ENCODE results near the gene SFXN5.
A peak's percentile ranks its signal among the peaks of the same experiment; 100 is the strongest.

SFXN5 gene

GRCh38 chr2:72934683-72935610 is 136.6 kb downstream of the SFXN5 start:
- CTCF ChIA-PET, result interaction anchor here (0.6 to 4.1 kb wide), 4 partner anchors 20 to 730 kb away, joined by 3 to 19 read pairs (median 6); partner anchors contain the start of gene SPR
- peak; percentile 53 for DNase-seq (ENCODE audit: extremely low spot score)
- TF ChIP-seq L3MBTL2 (conservative IDR thresholded peaks at IDR 0.05) (no peak), ELF4 (IDR thresholded peaks at IDR 0.05) (no peak), CTBP1 (IDR thresholded peaks at IDR 0.05; ENCODE audit: borderline replicate concordance) (no peak), SUZ12 (IDR thresholded peaks at IDR 0.05) (no peak), ARNT (IDR thresholded peaks at IDR 0.05) (no peak), FOXA1 (IDR thresholded peaks at IDR 0.05) (no peak), TARDBP (IDR thresholded peaks at IDR 0.05) (no peak), FOXM1 (IDR thresholded peaks at IDR 0.05; ENCODE audit: borderline replicate concordance) (no peak), ZNF384 (IDR thresholded peaks at IDR 0.05) (no peak)
- TF ChIP-seq, protein P1, sequence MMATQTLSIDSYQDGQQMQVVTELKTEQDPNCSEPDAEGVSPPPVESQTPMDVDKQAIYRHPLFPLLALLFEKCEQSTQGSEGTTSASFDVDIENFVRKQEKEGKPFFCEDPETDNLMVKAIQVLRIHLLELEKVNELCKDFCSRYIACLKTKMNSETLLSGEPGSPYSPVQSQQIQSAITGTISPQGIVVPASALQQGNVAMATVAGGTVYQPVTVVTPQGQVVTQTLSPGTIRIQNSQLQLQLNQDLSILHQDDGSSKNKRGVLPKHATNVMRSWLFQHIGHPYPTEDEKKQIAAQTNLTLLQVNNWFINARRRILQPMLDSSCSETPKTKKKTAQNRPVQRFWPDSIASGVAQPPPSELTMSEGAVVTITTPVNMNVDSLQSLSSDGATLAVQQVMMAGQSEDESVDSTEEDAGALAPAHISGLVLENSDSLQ (IDR thresholded peaks at IDR 0.05), result no peak
- POLR2A ChIA-PET, result interaction anchor here (1.1 to 1.5 kb wide), 2 partner anchors 43 to 47 kb away, joined by 3 read pairs; no protein-coding TSS in a partner anchor

- ChIA-PET POLR2A (interaction anchor here (1.1 kb wide), 1 partner anchor 41 kb away, joined by 3 read pairs; no protein-coding TSS in a partner anchor), CTCF (interaction anchor here (2.1 to 4.1 kb wide), 2 partner anchors 41 to 46 kb away, joined by 8 to 19 read pairs; partner anchors contain the start of gene SPR)
- DNase-seq (ENCODE audit: extremely low spot score), result no peak
- TF ChIP-seq TARDBP (IDR thresholded peaks at IDR 0.05) (no peak), SP1 (IDR thresholded peaks at IDR 0.05) (no peak), ARNT (IDR thresholded peaks at IDR 0.05) (no peak), BHLHE40 (IDR thresholded peaks at IDR 0.05; ENCODE audit: borderline replicate concordance) (no peak), FOXA1 (IDR thresholded peaks at IDR 0.05) (no peak), LEF1 (IDR thresholded peaks at IDR 0.05; ENCODE audit: borderline replicate concordance) (no peak), CTBP1 (IDR thresholded peaks at IDR 0.05; ENCODE audit: borderline replicate concordance) (no peak), ZNF384 (IDR thresholded peaks at IDR 0.05) (no peak), L3MBTL2 (conservative IDR thresholded peaks at IDR 0.05) (no peak), FOXK2 (IDR thresholded peaks at IDR 0.05) (no peak), FOXM1 (IDR thresholded peaks at IDR 0.05; ENCODE audit: borderline replicate concordance) (no peak), NFRKB (IDR thresholded peaks at IDR 0.05) (no peak), SUZ12 (IDR thresholded peaks at IDR 0.05) (no peak), HDGF (IDR thresholded peaks at IDR 0.05; ENCODE audit: borderline replicate concordance) (no peak), ELF4 (IDR thresholded peaks at IDR 0.05) (no peak)
- TF ChIP-seq, protein P1 (IDR thresholded peaks at IDR 0.05), result no peak
Measured at GRCh38 chr2:72933646-72934151, 137.8 kb downstream of the SFXN5 start.

DNA sequence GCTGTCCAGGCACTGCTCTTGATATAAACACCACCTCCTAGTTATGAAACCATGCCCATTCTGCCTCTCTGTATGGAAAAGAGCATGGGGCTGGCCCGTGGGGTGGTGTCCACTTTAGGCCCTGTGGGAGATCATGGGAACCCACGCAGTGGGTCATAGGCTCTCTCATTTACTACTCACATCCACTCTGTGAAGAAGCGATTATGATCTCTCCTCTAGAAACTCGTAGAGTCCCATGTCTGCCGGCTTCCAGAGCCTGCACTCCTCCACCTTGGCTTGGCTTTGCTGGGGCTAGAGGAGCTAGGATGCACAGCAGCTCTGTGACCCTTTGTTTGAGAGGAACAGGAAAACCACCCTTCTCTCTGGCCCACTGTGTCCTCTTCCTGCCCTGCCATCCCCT is 138.3 kb downstream of the SFXN5 start:
- TF ChIP-seq FOXM1 (IDR thresholded peaks at IDR 0.05; ENCODE audit: borderline replicate concordance) (no peak), HDGF (IDR thresholded peaks at IDR 0.05; ENCODE audit: borderline replicate concordance) (no peak), ARNT (IDR thresholded peaks at IDR 0.05) (no peak), ELF4 (IDR thresholded peaks at IDR 0.05) (no peak), LEF1 (IDR thresholded peaks at IDR 0.05; ENCODE audit: borderline replicate concordance) (no peak), NFRKB (IDR thresholded peaks at IDR 0.05) (no peak), SP1 (IDR thresholded peaks at IDR 0.05) (no peak), TARDBP (IDR thresholded peaks at IDR 0.05) (no peak), L3MBTL2 (conservative IDR thresholded peaks at IDR 0.05) (no peak), FOXK2 (IDR thresholded peaks at IDR 0.05) (no peak), BHLHE40 (IDR thresholded peaks at IDR 0.05; ENCODE audit: borderline replicate concordance) (no peak), FOXA1 (IDR thresholded peaks at IDR 0.05) (no peak), CTBP1 (IDR thresholded peaks at IDR 0.05; ENCODE audit: borderline replicate concordance) (no peak), SUZ12 (IDR thresholded peaks at IDR 0.05) (no peak), ZNF384 (IDR thresholded peaks at IDR 0.05) (no peak)
- TF ChIP-seq, protein P1 (IDR thresholded peaks at IDR 0.05), result no peak
- no peak for DNase-seq (ENCODE audit: extremely low spot score)
- CTCF ChIA-PET, result interaction anchor here (4.1 kb wide), 1 partner anchor 40 kb away, joined by 19 read pairs; no protein-coding TSS in a partner anchor
- POLR2A ChIA-PET, result no interaction called here

- ChIA-PET POLR2A (no interaction called here), CTCF (interaction anchor here (4.1 kb wide), 1 partner anchor 40 kb away, joined by 19 read pairs; no protein-coding TSS in a partner anchor)
- TF ChIP-seq FOXM1 (IDR thresholded peaks at IDR 0.05; ENCODE audit: borderline replicate concordance) (no peak), CTBP1 (IDR thresholded peaks at IDR 0.05; ENCODE audit: borderline replicate concordance) (no peak), FOXA1 (IDR thresholded peaks at IDR 0.05) (no peak), L3MBTL2 (conservative IDR thresholded peaks at IDR 0.05) (no peak), LEF1 (IDR thresholded peaks at IDR 0.05; ENCODE audit: borderline replicate concordance) (no peak), TARDBP (IDR thresholded peaks at IDR 0.05) (no peak), SUZ12 (IDR thresholded peaks at IDR 0.05) (no peak), NFRKB (IDR thresholded peaks at IDR 0.05) (no peak), ZNF384 (IDR thresholded peaks at IDR 0.05) (no peak), ARNT (IDR thresholded peaks at IDR 0.05) (no peak), ELF4 (IDR thresholded peaks at IDR 0.05) (no peak)
- TF ChIP-seq, protein P1 (IDR thresholded peaks at IDR 0.05), result no peak
- no peak for DNase-seq (ENCODE audit: extremely low spot score)
Measured at GRCh38 chr2:72932805-72933204, 138.7 kb downstream of the SFXN5 start.
